ENCODE measurements around the gene SDK1. TPM values are rescaled to one million over a fixed set of nuclear protein-coding genes. Genes with fewer than 3 reads are reported as not detected.

The SDK1 gene
- total and polyA plus RNA-seq, 2 experiments from 2014 or later, result 2.1 to 10.0 TPM

- no peak for TF ChIP-seq REST (IDR thresholded peaks at IDR 0.05; ENCODE audit: unreplicated experiment)
- no peak for TF ChIP-seq CTCF (conservative IDR thresholded peaks at IDR 0.05; ENCODE audit: low read depth in 2 of 2)
- TF ChIP-seq ZNF331 (CRISPR knock-in tag; IDR thresholded peaks at IDR 0.05; ENCODE audit: low read depth), result no peak
- TF ChIP-seq STAT1 (IDR thresholded peaks at IDR 0.05; ENCODE audit: unreplicated experiment), result no peak
- no peak for TF ChIP-seq ZNF114 (CRISPR knock-in tag; IDR thresholded peaks at IDR 0.05)
Observed at GRCh38 chr7:4188651-4189050, 887.6 kb downstream of the SDK1 start (continued).

DNA sequence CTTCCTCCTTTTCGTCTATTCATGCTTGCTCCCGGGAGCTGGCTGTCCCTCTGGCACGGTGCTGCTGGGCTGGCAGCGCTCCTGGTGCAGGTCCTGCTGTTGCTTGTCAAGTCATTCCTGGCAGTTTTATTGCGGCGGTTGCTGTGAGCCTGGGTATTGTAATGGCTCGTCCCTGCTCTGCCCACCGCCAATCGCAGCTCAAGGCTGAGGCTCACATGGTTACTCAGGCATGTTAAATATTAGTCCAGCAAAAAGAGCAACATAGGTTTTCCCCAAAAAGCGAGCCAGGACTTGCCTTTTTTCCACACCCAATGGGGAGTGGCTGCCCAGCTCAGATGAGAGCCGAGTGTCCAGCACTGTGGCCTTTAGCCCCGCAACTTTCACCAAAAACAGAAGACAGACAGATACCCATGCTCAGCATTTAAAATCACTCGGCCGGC lies 888.1 kb downstream of the SDK1 start:
- H3K79me2 ChIP-seq (replicated peaks; ENCODE audit: insufficient read depth), result no peaks in the 10 kb centered on the region
- no peak for ATAC-seq
- Mint-ChIP-seq H3K36me3 (ENCODE audit: low read depth) (peaks cover 3% of the 10 kb centered on the region; the same call in 1 of the 3 replicates), H3K4me1 (peaks cover 7% of the 10 kb centered on the region), H3K9me3 (0 out of 3 replicates have a peak, but pooled peaks cover 2% of the 10 kb centered on the region), H3K27ac (no peak overlapping the region), H3K27me3 (ENCODE audit: insufficient read depth, low read depth, poor library complexity) (peaks cover 8% of the 10 kb centered on the region), H3K4me3 (no peak overlapping the region)
- H3K4me1 ChIP-seq (ENCODE audit: insufficient read depth), result no peaks in the 10 kb centered on the region
- no peak overlapping the region for H3K4me3 ChIP-seq
- no peak for DNase-seq (ENCODE audit: low spot score)
- no peak overlapping the region for H3K27ac ChIP-seq (ENCODE audit: low read depth)
- no peaks in the 10 kb centered on the region for H3F3A ChIP-seq (replicated peaks; ENCODE audit: low read depth)
- no peaks in the 10 kb centered on the region; the same call in 1 of the 2 replicates for H3K36me3 ChIP-seq (ENCODE audit: insufficient read depth)
- H4K20me1 ChIP-seq (replicated peaks; ENCODE audit: insufficient read depth), result no peaks in the 10 kb centered on the region
- H2AFZ ChIP-seq, result no peak overlapping the region
- H3K27me3 ChIP-seq (ENCODE audit: insufficient read depth), result no peaks in the 10 kb centered on the region
- H3K9me2 ChIP-seq (ENCODE audit: insufficient read depth), result no peaks in the 10 kb centered on the region
- no peak overlapping the region for H3K4me2 ChIP-seq
- TF ChIP-seq CREB1 (CRISPR knock-in tag; IDR thresholded peaks at IDR 0.05; ENCODE audit: low read depth) (no peak), ZNF114 (CRISPR knock-in tag; IDR thresholded peaks at IDR 0.05) (no peak), NANOG (IDR thresholded peaks at IDR 0.05; ENCODE audit: borderline replicate concordance) (no peak), CTCF (conservative IDR thresholded peaks at IDR 0.05; ENCODE audit: low read depth in 2 of 2) (no peak), REST (IDR thresholded peaks at IDR 0.05; ENCODE audit: unreplicated experiment) (no peak), ZNF331 (CRISPR knock-in tag; IDR thresholded peaks at IDR 0.05; ENCODE audit: low read depth) (no peak), EZH2 (IDR thresholded peaks at IDR 0.05; ENCODE audit: low read depth, unreplicated experiment) (no peak), POLR2AphosphoS5 (IDR thresholded peaks at IDR 0.05; ENCODE audit: low read depth) (no peak)

Data from GM23338 (cell line).